Epithelial cell of proximal tubule (primary cell): ENCODE data around the gene MUC4. TPM values are rescaled to one million over a fixed set of nuclear protein-coding genes. Genes with fewer than 3 reads are reported as not detected.

ENCODE experiments used
- DNase-seq: peaks from one replicate; pipeline ENCODE4 v3.0.0-alpha.2; 2011; ENCODE audit warnings: low read depth
- H3K4me3 ChIP-seq: 2 replicates; pipeline ENCODE4 v1.5.1; 2011; ENCODE audit warnings: low read depth, mild to moderate bottlenecking, low read length
- total RNA-seq: library from RNA; depleted of rRNA; stranded (reverse); fragments of >200 nt; gene quantifications from 2 replicates; pipeline ENCODE4 v1.2.3, GENCODE V29; 2015
- TF ChIP-seq, protein P1 (sequence below): conservative IDR thresholded peaks from 2 replicates; pipeline ENCODE4 v1.5.1; 2012; ENCODE audit warnings: low read depth, mild to moderate bottlenecking, low read length

The MUC4 gene, protein sequence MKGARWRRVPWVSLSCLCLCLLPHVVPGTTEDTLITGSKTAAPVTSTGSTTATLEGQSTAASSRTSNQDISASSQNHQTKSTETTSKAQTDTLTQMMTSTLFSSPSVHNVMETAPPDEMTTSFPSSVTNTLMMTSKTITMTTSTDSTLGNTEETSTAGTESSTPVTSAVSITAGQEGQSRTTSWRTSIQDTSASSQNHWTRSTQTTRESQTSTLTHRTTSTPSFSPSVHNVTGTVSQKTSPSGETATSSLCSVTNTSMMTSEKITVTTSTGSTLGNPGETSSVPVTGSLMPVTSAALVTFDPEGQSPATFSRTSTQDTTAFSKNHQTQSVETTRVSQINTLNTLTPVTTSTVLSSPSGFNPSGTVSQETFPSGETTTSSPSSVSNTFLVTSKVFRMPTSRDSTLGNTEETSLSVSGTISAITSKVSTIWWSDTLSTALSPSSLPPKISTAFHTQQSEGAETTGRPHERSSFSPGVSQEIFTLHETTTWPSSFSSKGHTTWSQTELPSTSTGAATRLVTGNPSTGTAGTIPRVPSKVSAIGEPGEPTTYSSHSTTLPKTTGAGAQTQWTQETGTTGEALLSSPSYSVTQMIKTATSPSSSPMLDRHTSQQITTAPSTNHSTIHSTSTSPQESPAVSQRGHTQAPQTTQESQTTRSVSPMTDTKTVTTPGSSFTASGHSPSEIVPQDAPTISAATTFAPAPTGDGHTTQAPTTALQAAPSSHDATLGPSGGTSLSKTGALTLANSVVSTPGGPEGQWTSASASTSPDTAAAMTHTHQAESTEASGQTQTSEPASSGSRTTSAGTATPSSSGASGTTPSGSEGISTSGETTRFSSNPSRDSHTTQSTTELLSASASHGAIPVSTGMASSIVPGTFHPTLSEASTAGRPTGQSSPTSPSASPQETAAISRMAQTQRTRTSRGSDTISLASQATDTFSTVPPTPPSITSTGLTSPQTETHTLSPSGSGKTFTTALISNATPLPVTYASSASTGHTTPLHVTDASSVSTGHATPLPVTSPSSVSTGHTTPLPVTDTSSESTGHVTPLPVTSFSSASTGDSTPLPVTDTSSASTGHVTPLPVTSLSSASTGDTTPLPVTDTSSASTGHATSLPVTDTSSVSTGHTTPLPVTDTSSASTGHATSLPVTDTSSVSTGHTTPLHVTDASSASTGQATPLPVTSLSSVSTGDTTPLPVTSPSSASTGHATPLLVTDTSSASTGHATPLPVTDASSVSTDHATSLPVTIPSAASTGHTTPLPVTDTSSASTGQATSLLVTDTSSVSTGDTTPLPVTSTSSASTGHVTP (N-terminal part only)
- 0.52 and 0.72 TPM in 2 replicates for total RNA-seq

DNA sequence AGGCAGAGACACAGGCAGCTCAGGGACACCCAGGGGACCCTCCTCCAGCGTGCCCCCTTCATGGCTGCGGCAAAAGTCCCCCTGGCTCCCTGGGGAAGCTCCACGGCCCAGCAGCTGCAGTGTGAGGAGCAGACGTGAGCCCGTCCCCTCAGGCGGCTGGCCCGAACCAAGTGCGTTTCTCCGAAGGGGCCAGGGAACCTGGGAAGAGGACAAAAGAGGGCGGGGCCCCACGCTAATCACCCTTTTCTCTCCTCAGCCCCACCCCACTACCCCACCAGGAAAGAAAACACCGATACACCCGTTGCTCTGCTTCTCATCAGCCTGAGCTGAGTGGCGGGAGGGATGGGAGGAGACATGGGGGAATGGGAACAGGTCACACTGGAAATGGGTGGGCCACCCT lies at the start of gene MUC4:
TSS of gene MUC4 (minus strand) at position 174 of the 400 bp plus-strand sequence. CDS start at position 62, 112 bp downstream.
- TF ChIP-seq, protein P1, sequence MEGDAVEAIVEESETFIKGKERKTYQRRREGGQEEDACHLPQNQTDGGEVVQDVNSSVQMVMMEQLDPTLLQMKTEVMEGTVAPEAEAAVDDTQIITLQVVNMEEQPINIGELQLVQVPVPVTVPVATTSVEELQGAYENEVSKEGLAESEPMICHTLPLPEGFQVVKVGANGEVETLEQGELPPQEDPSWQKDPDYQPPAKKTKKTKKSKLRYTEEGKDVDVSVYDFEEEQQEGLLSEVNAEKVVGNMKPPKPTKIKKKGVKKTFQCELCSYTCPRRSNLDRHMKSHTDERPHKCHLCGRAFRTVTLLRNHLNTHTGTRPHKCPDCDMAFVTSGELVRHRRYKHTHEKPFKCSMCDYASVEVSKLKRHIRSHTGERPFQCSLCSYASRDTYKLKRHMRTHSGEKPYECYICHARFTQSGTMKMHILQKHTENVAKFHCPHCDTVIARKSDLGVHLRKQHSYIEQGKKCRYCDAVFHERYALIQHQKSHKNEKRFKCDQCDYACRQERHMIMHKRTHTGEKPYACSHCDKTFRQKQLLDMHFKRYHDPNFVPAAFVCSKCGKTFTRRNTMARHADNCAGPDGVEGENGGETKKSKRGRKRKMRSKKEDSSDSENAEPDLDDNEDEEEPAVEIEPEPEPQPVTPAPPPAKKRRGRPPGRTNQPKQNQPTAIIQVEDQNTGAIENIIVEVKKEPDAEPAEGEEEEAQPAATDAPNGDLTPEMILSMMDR, result no peak
- no peak within 1 kb of the TSS for H3K4me3 ChIP-seq
- DNase-seq, result no peak

DNA sequence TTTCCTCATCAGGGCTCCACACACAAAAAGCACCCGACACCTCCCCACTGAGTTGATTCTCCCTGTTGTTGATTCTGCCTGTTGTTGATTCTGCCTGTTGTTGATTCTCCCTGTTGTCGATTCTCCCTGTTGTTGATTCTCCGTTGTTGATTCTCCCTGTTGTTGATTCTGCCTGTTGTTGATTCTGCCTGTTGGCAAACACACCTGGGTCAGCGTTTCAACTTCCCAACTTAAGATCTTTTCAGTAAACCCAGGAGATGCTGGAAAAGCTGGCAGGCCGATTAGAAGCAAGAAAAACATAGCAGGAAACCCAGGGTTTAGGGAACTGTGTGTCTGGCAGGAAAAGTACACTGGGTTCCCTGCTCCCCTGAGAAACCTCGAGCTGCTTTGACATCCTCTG lies 48.7 kb upstream of the MUC4 start:
- H3K4me3 ChIP-seq, result no peak overlapping the region
- no peak for DNase-seq
- TF ChIP-seq, protein P1, result no peak

DNA sequence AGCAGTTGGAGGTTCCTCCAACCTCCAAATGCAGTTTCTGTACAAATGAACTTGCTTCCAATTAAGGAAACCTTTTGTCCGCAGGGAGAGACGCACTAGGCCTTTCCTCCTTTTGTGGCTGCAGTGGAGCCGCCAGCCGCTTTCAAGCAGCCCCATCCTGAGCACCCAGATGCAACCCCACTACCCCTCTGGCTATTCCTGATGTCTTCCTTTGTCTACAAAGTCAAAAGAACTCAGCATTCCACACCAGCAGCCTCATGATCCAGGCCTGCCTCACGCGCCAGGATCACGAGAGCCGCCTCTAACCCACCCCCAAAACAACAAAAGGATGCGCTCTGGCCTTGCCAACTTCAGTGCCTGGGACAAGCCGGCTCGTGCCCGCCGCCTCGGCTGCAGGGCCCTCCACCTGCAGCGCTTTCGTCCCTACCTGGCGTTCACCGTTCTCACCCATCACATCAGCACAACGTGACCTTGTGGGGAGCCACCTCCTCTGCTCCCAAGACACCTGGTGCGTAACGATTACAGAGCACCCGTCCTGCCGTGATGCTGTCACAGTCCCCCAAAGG lies 48.2 kb upstream of the MUC4 start:
- no peak for DNase-seq
- no peak overlapping the region for H3K4me3 ChIP-seq
- TF ChIP-seq, protein P1, result no peak

DNA sequence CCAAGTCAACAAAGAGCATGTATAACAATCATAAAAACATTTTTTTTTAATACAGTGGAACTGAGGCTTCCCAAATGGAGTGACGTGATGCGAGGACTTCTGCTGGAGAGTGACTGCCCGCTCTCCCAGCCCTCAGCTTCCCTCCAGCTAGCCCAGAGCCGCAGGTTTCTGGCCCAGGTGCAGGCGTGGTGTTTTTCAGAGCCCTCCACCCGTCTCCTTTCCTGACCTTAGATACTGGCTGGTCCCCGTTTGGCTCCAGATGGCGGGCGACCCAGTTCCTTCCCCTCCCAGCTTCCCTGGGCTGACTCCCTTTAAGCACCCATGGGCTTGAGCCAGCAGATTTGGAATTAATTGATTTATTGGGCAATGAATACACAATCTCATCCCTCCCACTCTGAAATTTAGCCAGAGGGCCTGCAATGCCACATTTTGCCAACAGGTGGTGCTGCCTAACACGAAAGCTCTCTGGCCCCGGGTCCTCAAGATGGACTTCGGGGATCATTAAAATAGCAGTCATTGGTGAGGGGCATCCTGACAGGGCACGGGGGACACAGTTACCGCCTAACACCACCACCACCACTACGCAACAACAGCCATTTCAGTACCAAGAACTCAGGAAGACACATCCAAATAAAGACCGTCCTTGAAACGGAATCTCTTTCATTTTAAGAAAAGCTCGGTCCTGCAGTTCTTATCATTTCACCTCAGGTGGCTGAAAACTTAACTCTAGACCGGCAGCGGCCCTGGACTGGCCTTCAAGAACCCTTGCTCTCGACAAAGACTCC lies 47.5 kb upstream of the MUC4 start:
- DNase-seq, result no peak
- TF ChIP-seq, protein P1, result peak; percentile 95
- H3K4me3 ChIP-seq, result no peak overlapping the region

DNA sequence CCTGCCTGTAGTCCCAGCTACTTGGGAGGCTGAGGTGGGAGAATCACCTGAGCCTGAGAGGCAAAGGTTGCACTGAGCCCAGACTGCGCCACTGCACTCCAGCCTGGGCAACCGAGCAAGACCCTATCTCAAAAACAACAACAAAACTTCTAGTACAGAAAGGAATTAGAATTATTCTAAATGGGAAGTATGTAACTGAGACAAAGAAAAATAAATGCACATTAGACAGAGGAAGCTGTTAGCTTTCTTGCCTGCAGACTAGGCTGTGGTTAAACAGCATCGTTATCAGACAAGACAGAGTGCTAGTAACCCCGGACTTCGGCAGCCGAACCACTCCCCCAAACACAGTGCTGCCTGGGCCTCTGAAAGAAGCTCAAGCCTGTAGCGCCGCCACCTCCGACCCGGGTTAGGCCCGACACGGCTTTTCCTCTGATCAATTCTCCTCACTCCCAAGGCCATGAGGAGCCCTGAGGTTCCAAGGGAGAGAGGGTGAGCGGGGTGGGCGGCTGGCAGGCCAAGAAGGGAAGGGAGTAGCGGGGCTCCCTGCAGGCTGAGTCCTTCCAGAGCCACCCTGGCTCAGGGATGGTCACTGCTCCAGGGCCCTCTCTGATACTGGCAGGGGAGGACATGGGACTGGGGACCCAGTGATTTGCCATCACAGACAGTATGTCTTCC lies 44.8 kb upstream of the MUC4 start:
- DNase-seq, result no peak
- no peak overlapping the region for H3K4me3 ChIP-seq
- TF ChIP-seq, protein P1, result no peak
